HepG2 (cell line): ENCODE results near the gene FRMD1. TPM values are rescaled to one million over a fixed set of nuclear protein-coding genes. Genes with fewer than 3 reads are reported as not detected.
A peak's percentile ranks its signal among the peaks of the same experiment; 100 is the strongest.

ENCODE experiments used
- ATAC-seq: fragments of 200-7000 bp; cut with Tn5 transposase; 3 replicates; pipeline ENCODE4 v1.9.1; 2020; ENCODE audit warnings: mild to moderate bottlenecking, moderate library complexity
- BruUV-seq: library from RNA; stranded (reverse); fragments of 400-500 nt; replicated peaks from 2 replicates; lab custom pipeline; 2021; lab: Mats Ljungman, UMichigan
- CTCF ChIA-PET: fragments of 300-600 bp; formaldehyde crosslinking; extraction: SDS; loops from one replicate; lab custom pipeline; 2021; ENCODE audit warnings: low total read pairs, inconsistent platforms, low intra/inter-chr PET ratio; lab: Yijun Ruan, JAX
- POLR2A ChIA-PET: fragments of 350-600 bp; sonication (Branson Sonifier 250); formaldehyde crosslinking; loops from one replicate; lab custom pipeline; 2020; ENCODE audit warnings: antibody characterized with exemption, inconsistent platforms; lab: Yijun Ruan, JAX
- DNase-seq: peaks from one replicate; pipeline ENCODE4 v3.0.0-alpha.2; 2015; ENCODE audit warnings: low spot score
- FAIRE-seq: peaks from 3 replicates; lab custom pipeline; 2011; peaks lifted over from hg19 to GRCh38; lab: Jason Lieb, UNC
- H2AFZ ChIP-seq: one replicate; pipeline ENCODE4 v1.6.1; 2011; ENCODE audit warnings: low read length, inconsistent platforms
- H3K27ac ChIP-seq: fragments of 300-600 bp; 3 replicates; pipeline ENCODE4 v1.8.0; 2011; ENCODE audit warnings: mixed run types, mild to moderate bottlenecking, mixed read lengths, low read length, inconsistent platforms; ENCODE audit not compliant: insufficient read depth; ENCODE audit errors: extremely low read length
- H3K27me3 ChIP-seq, 2 experiments: fragments of 200-600 bp in 1 of 2; 2 replicates in 1 of 2; 3 replicates in 1 of 2; pipeline versions ENCODE4 v1.6.0 to v1.8.0; 2011; ENCODE audit warnings: low read length in 2 of 2, mild to moderate bottlenecking in 2 of 2, moderate library complexity in 2 of 2, inconsistent platforms in 1 of 2; ENCODE audit not compliant: insufficient read depth in 2 of 2, control insufficient read depth in 1 of 2
- H3K36me3 ChIP-seq, 2 experiments: fragments of 200-600 bp in 1 of 2; replicated peaks in 1 of 2; 2 replicates in 1 of 2; 3 replicates in 1 of 2; pipeline versions ENCODE4 v1.5.1 to v1.8.0; 2011; ENCODE audit warnings: low read length in 2 of 2, inconsistent platforms in 1 of 2; ENCODE audit not compliant: insufficient read depth in 2 of 2, control insufficient read depth in 1 of 2
- H3K4me1 ChIP-seq: 2 replicates; pipeline ENCODE4 v1.5.1; 2012; ENCODE audit warnings: low read length, inconsistent platforms; ENCODE audit not compliant: insufficient read depth
- H3K4me2 ChIP-seq: 2 replicates; pipeline ENCODE4 v1.6.0; 2011; ENCODE audit warnings: low read depth, low read length, inconsistent platforms
- H3K4me3 ChIP-seq, 3 experiments: fragments of 200-600 bp in 1 of 3; sonication (generic), shearing (Covaris generic) in 1 of 3; replicated peaks in 1 of 3; 2 replicates each; pipeline ENCODE4 v1.5.1; 2011 to 2016; ENCODE audit warnings: low read length in 3 of 3, inconsistent platforms in 2 of 3, low read depth in 2 of 3, mild to moderate bottlenecking in 2 of 3, control low read depth in 1 of 3, mixed read lengths in 1 of 3; ENCODE audit not compliant: insufficient read depth in 1 of 3
- H3K79me2 ChIP-seq: one replicate; pipeline ENCODE4 v1.6.1; 2011; ENCODE audit warnings: low read length, inconsistent platforms; ENCODE audit not compliant: insufficient read depth
- H3K9ac ChIP-seq: 2 replicates; pipeline ENCODE4 v1.6.0; 2011; ENCODE audit warnings: mild to moderate bottlenecking, low read depth, low read length, inconsistent platforms; ENCODE audit not compliant: insufficient read depth
- H3K9me3 ChIP-seq: 2 replicates; pipeline ENCODE4 v1.5.1; 2012; ENCODE audit warnings: mild to moderate bottlenecking, low read length
- H4K20me1 ChIP-seq: 2 replicates; pipeline ENCODE4 v1.6.0; 2011; ENCODE audit warnings: inconsistent platforms, mild to moderate bottlenecking, low read length, moderate library complexity; ENCODE audit not compliant: insufficient read depth
- DNMT3B ChIP-seq: conservative IDR thresholded peaks from 2 replicates; pipeline ENCODE4 v1.6.1; 2016; ENCODE audit warnings: missing biosample characterization, control low read depth
- KDM5A ChIP-seq: fragments of 200-600 bp; sonication (generic); IDR thresholded peaks from 2 replicates; pipeline ENCODE4 v1.7.0; 2018; ENCODE audit warnings: antibody characterized with exemption, mild to moderate bottlenecking, low read length, borderline replicate concordance
- MAFG ChIP-seq: sonication (generic); formaldehyde crosslinking; IDR thresholded peaks from 2 replicates; pipeline ENCODE4 v1.5.1; 2020; ENCODE audit warnings: mild to moderate bottlenecking, missing genetic modification reagents
- RBAK ChIP-seq: sonication (generic); formaldehyde crosslinking; IDR thresholded peaks from 2 replicates; pipeline ENCODE4 v1.5.1; 2020; ENCODE audit warnings: mild to moderate bottlenecking, missing genetic modification reagents
- SAFB2 ChIP-seq: sonication (generic); formaldehyde crosslinking; IDR thresholded peaks from 2 replicates; pipeline ENCODE4 v1.5.1; 2020; ENCODE audit warnings: missing genetic modification reagents, low read depth, mild to moderate bottlenecking, borderline replicate concordance
- ZNF530 ChIP-seq: sonication (generic); formaldehyde crosslinking; IDR thresholded peaks from 2 replicates; pipeline ENCODE4 v1.5.0; 2020; ENCODE audit warnings: low read depth, mild to moderate bottlenecking, missing genetic modification reagents
- WGBS: methylation state at CpG from one replicate; pipeline ENCODE4 v1.1.6; 2017; ENCODE audit warnings: low lambda C conversion rate; 5-methylcytosine and 5-hydroxymethylcytosine counted together
- in situ Hi-C: cut with HindIII; loops from 2 replicates; pipeline ENCODE4 v1.10.0; 2017; ENCODE audit warnings: low pct_unique_long_range_greater_than_20kb; ENCODE audit not compliant: extremely low pct_ligation_motif_present
- intact Hi-C: fragments of 100-400 bp; cut with micrococcal nuclease; formaldehyde crosslinking; loops from one replicate; pipeline ENCODE4 v1.10.0; 2022; ENCODE audit not compliant: unreplicated experiment
- polyA plus RNA-seq, 8 experiments: library from polyadenylated mRNA; depleted of rRNA in 3 of 8; stranded (reverse) in 7 of 8; unstranded in 1 of 8; fragments of >200 nt; fragmentation: Illumina TruSeq in 4 of 8; extraction: Trizol in 4 of 8; gene quantifications; 2 replicates each; pipeline versions ENCODE4 v1.2.1 to v1.2.3, GENCODE V29; 2011 to 2016; ENCODE audit warnings: low read depth in 4 of 8, missing spikeins in 1 of 8, mixed read lengths in 1 of 8; ENCODE audit not compliant: insufficient read depth in 1 of 8
- total RNA-seq, 5 experiments: library from RNA; depleted of rRNA; stranded (reverse); fragments of >200 nt; fragmentation: Illumina TruSeq; extraction: Trizol; gene quantifications; 2 replicates each; pipeline ENCODE4 v1.2.3, GENCODE V29; 2016; ENCODE audit warnings: low read depth in 1 of 5
- TF ChIP-seq, protein P1 (sequence below): sonication (generic); formaldehyde crosslinking; IDR thresholded peaks from 2 replicates; pipeline ENCODE4 v1.4.0; 2020; ENCODE audit warnings: mild to moderate bottlenecking, missing genetic modification reagents
- TF ChIP-seq, protein P2 (sequence below): sonication (generic); formaldehyde crosslinking; conservative IDR thresholded peaks from 2 replicates; pipeline ENCODE4 v1.8.1; 2023; ENCODE audit warnings: missing genetic modification reagents

FRMD1 gene
- total and polyA plus RNA-seq, 2 of the 13 experiments (the other 11 are each of a cell fraction or from before 2014, with no cell fraction given) = 0.01 TPM; not detected in 1

DNA sequence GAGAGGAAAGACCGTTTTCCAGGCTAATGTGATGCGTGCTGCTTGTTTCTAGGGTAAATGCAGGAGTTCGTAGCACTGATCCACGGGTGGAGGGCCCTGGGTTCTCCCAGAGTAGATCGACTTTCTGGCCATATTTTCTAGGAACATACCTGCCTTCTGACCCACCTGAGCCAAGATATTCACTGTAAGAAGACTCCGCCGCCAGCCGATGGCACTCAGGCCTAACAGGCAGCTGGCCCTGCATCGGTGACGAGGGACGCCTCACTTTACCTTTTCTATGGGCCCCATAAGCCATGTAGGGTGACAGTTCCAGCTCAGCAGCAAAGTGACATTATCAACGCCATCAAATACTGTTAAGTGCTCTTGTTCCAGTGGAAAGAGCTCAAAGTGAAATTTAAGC lies 30.2 kb upstream of the FRMD1 start:
- no peak for FAIRE-seq
- Histone ChIP-seq H3K4me2 (no peak overlapping the region), H3K9me3 (no peaks in the 10 kb centered on the region), H3K9ac (no peak overlapping the region), H3K27me3 (peaks cover under 1 to 19% of the 10 kb centered on the region in 2 experiments; a peak in 3 of 5 replicates), H3K27ac (no peak overlapping the region), H3K4me1 (no peaks in the 10 kb centered on the region), H3K36me3 (no peaks in the 10 kb centered on the region), H3K79me2 (no peaks in the 10 kb centered on the region), H3K4me3 (no peak overlapping the region), H4K20me1 (no peaks in the 10 kb centered on the region), H2AFZ (no peak overlapping the region)
- ATAC-seq = no peak
- TF ChIP-seq RBAK (CRISPR knock-in tag) = no peak
- no peak for TF ChIP-seq KDM5A
- TF ChIP-seq ZNF530 (CRISPR knock-in tag) = no peak
- no peak for TF ChIP-seq SAFB2 (CRISPR knock-in tag)
- TF ChIP-seq DNMT3B (CRISPR knock-in tag) = no peak
- TF ChIP-seq, protein P1, sequence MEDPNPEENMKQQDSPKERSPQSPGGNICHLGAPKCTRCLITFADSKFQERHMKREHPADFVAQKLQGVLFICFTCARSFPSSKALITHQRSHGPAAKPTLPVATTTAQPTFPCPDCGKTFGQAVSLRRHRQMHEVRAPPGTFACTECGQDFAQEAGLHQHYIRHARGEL (CRISPR knock-in tag) = no peak
- intact Hi-C loops (no loop called here), in situ Hi-C loops (no loop called here)
- CTCF ChIA-PET = no interaction called here
- BruUV-seq = no TSS peak
- POLR2A ChIA-PET = no interaction called here
- 44% methylated on average over 12 of the region's 12 CpGs for WGBS
- DNase-seq = no peak

DNA sequence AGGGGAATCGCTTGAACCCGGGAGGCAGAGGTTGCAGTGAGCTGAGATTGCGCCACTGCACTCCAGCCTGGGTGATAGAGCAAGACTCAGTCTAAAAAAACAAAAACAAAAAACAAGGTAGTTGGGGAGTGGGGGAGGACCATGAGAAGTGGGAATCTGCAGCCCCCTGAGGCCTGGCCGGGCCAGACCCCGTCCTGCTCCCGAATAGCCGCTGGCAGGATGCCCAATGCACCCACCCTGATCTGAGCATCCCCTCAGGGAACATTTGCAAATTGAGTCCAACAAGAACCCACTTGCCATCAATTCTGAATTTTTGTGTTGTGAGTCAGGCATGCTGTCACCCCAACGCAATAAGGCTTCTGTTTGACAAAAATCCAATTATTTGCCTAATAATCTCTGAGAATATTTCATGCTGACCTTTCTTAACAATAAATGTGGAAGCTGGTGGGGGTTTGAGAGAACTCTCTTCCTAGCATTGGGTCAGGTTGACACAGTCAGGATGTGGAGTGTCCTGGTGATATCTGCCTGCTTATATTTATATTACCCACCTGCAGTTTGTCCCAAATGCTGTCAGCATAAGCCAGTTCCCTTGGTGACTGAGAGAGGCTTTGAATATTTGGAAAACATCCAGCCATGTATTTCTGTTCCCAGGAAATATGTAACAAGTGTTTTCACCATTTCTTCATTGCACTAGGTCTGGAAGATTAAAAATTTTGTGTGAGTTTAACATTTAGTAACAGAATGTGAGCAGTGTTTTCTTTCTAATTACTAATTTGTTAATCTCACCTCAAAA lies 28.4 kb upstream of the FRMD1 start:
- no TSS peak for BruUV-seq
- no peaks in the 10 kb centered on the region for H3K79me2 ChIP-seq
- H4K20me1 ChIP-seq = no peaks in the 10 kb centered on the region
- in situ Hi-C loops = no loop called here
- FAIRE-seq = no peak
- no peak for TF ChIP-seq MAFG
- TF ChIP-seq, protein P2, sequence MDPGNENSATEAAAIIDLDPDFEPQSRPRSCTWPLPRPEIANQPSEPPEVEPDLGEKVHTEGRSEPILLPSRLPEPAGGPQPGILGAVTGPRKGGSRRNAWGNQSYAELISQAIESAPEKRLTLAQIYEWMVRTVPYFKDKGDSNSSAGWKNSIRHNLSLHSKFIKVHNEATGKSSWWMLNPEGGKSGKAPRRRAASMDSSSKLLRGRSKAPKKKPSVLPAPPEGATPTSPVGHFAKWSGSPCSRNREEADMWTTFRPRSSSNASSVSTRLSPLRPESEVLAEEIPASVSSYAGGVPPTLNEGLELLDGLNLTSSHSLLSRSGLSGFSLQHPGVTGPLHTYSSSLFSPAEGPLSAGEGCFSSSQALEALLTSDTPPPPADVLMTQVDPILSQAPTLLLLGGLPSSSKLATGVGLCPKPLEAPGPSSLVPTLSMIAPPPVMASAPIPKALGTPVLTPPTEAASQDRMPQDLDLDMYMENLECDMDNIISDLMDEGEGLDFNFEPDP = 0 out of 2 replicates have a peak, but pooled peaks have one; percentile 19
- no peak for ATAC-seq
- no peak overlapping the region for H3K9ac ChIP-seq
- 12% methylated on average over 8 of the region's 8 CpGs for WGBS
- no peaks in the 10 kb centered on the region for H3K9me3 ChIP-seq
- no peaks in the 10 kb centered on the region for H3K4me1 ChIP-seq
- DNase-seq = no peak
- H2AFZ ChIP-seq = no peak overlapping the region
- intact Hi-C loops = no loop called here
- H3K36me3 ChIP-seq = no peaks in the 10 kb centered on the region
- no peak overlapping the region for H3K27ac ChIP-seq
- H3K4me3 ChIP-seq = no peak overlapping the region
- CTCF ChIA-PET = no interaction called here
- H3K27me3 ChIP-seq = peaks cover 4 to 34% of the 10 kb centered on the region in 2 experiments; a peak in 4 of 5 replicates
- POLR2A ChIA-PET = no interaction called here
- H3K4me2 ChIP-seq = no peak overlapping the region
